ENCODE results near the gene SYT2. TPM values are rescaled to one million over a fixed set of nuclear protein-coding genes. Genes with fewer than 3 reads are reported as not detected.

Gene SYT2
- total and polyA plus RNA-seq, 2 of the 13 experiments (the other 11 are each of a cell fraction or from before 2014, with no cell fraction given): not detected

DNA sequence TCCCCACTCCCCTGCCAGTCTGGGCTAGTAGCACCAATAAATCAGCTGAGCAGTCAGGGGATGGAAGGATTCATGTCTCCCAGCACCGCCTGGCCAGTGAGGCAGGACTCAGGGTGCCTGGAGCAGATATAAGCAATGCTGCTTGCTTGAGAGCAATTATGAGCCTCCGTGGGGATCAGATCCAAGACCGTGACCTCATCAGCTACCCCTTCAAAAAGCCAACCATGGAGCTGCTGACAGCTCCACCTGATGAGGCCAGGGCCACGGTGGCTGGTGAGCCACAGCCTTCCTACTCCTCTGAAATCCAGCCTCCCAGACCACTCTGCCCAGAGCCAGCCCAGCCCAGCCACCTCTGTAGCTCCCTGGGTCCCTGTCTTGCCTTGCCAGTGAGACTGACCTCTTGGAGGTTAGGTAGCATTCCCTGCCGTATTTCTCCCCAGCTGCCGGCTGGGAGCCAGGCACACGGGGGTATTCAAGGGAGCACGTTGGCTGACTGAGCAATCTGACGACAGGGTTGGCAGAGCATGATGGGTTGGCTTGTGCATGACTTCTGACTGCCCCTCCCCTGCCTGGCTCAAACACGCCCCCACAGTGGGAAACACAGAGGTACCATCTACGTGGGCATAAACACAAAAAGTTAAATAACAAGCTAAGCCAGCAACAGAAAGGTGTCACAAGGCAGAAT lies 28.4 kb downstream of the SYT2 start (continued):
- no peak for TF ChIP-seq ZNF646 (CRISPR knock-in tag; IDR thresholded peaks at IDR 0.05)
- no peak for TF ChIP-seq ZNF768 (CRISPR knock-in tag; IDR thresholded peaks at IDR 0.05)
- no peak for TF ChIP-seq ZNF3 (CRISPR knock-in tag; IDR thresholded peaks at IDR 0.05)
- no peak for TF ChIP-seq E2F1 (CRISPR knock-in tag; IDR thresholded peaks at IDR 0.05)
